Breast epithelium (tissue), 4 donors: ENCODE data around the gene NCBP2L. TPM values are rescaled to one million over a fixed set of nuclear protein-coding genes. Genes with fewer than 3 reads are reported as not detected.

Experiments
- DNase-seq, 2 donors: peaks; one replicate each; pipeline ENCODE4 v3.0.0-alpha.2; 2019; ENCODE audit warnings: low spot score in 2 of 2
- H3K27ac ChIP-seq, 2 donors: fragments of 200-600 bp; sonication (generic) in 1 of 2; one replicate each; pipeline ENCODE4 v1.5.1; 2016 to 2019; ENCODE audit warnings: mild to moderate bottlenecking in 1 of 2
- H3K27me3 ChIP-seq, 2 donors: fragments of 200-600 bp; sonication (generic) in 1 of 2; one replicate each; pipeline versions ENCODE4 v1.5.1 to v1.6.0; 2017 to 2019; ENCODE audit warnings: control low read depth in 1 of 2, mild to moderate bottlenecking in 1 of 2
- H3K36me3 ChIP-seq: fragments of 200-600 bp; one replicate; pipeline ENCODE4 v1.5.1; 2019
- H3K4me1 ChIP-seq, 2 donors: fragments of 200-600 bp; sonication (generic); one replicate each; pipeline ENCODE4 v1.5.1; 2016 to 2019; ENCODE audit warnings: control low read depth in 1 of 2
- H3K4me3 ChIP-seq, 3 donors: fragments of 200-600 bp; sonication (generic); 1 replicate in 2 of 3; 2 replicates in 1 of 3; pipeline ENCODE4 v1.5.1; 2016 to 2019; ENCODE audit warnings: mild to moderate bottlenecking in 3 of 3, moderate library complexity in 2 of 3
- H3K9me3 ChIP-seq, 2 donors: fragments of 200-600 bp; sonication (generic) in 1 of 2; one replicate each; pipeline ENCODE4 v1.5.1; 2016 to 2019; ENCODE audit warnings: control low read depth in 1 of 2
- CTCF ChIP-seq, 3 donors: fragments of 450-650 bp; IDR thresholded peaks; one replicate each; pipeline ENCODE4 v1.5.1; 2016 to 2017; ENCODE audit warnings: antibody characterized with exemption in 3 of 3, mild to moderate bottlenecking in 3 of 3, moderate library complexity in 3 of 3
- POLR2A ChIP-seq: fragments of 450-650 bp; IDR thresholded peaks from one replicate; pipeline ENCODE4 v1.6.1; 2016; ENCODE audit warnings: antibody characterized with exemption, mild to moderate bottlenecking, moderate library complexity
- POLR2AphosphoS5 ChIP-seq, 3 donors: sonication (generic); formaldehyde crosslinking; IDR thresholded peaks; one replicate each; pipeline ENCODE4 v1.6.1; 2017; ENCODE audit warnings: antibody characterized with exemption in 3 of 3
- intact Hi-C: fragments of 100-400 bp; cut with DNase I; formaldehyde crosslinking; loops from one replicate; pipeline ENCODE4 v1.15.1; 2023; ENCODE audit warnings: low total_unique reads
- total RNA-seq, 3 donors: library from RNA; depleted of rRNA; stranded (reverse); fragments of >200 nt; gene quantifications; one replicate each; pipeline ENCODE4 v1.1.0, GENCODE V29; 2016

NCBP2L gene
- total RNA-seq, 3 donors from 2014 or later: not detected

- peak overlapping the region; percentile 55 to 72 (median 59) for H3K4me3 ChIP-seq
- no peaks in the 10 kb centered on the region for H3K4me1 ChIP-seq
- no peaks in the 10 kb centered on the region for H3K36me3 ChIP-seq
- intact Hi-C loops: no loop called here
- peak overlapping the region; percentile 76 to 81 for H3K27ac ChIP-seq
- no peak for DNase-seq
- H3K27me3 ChIP-seq: peaks cover 3 to 53% of the 10 kb centered on the region in 2 donors
- no peaks in the 10 kb centered on the region for H3K9me3 ChIP-seq
- TF ChIP-seq CTCF (IDR thresholded peaks at IDR 0.05) (no peak), POLR2AphosphoS5 (IDR thresholded peaks at IDR 0.05) (peak in 1 of 3 donors; percentile 28)
Measured at GRCh38 chrX:107775000-107775733, 2.4 kb upstream of the NCBP2L start.

GRCh38 chrX:107775734-107776511 lies 1.6 kb upstream of the NCBP2L start, which contains the start of gene TSC22D3:
Gene TSC22D3, minus strand, starts transcription at chrX:107775787. Its CDS starts 368 bp downstream, at chrX:107775419.
- DNase-seq: peak; percentile 67 to 80
- Histone ChIP-seq H3K4me1 (no peaks in the 10 kb centered on the region), H3K36me3 (no peaks in the 10 kb centered on the region), H3K4me3 (peak within 1 kb of the TSS; percentile 55 to 72 (median 59)), H3K27ac (peak within 1 kb of the TSS; percentile 76 to 81), H3K9me3 (no peaks in the 10 kb centered on the region), H3K27me3 (peaks cover 3 to 52% of the 10 kb centered on the region in 2 donors)
- intact Hi-C loops: no loop called here
- TF ChIP-seq CTCF (IDR thresholded peaks at IDR 0.05) (no peak), POLR2AphosphoS5 (IDR thresholded peaks at IDR 0.05) (peak in 2 of 3 donors; percentile 8 to 46)

GRCh38 chrX:107776649-107777535 lies 641 bp upstream of the NCBP2L start:
- Histone ChIP-seq H3K4me1 (no peaks in the 10 kb centered on the region), H3K4me3 (peak overlapping the region; percentile 55 to 72 (median 59)), H3K27ac (peak overlapping the region; percentile 76 to 81), H3K36me3 (no peaks in the 10 kb centered on the region), H3K9me3 (no peaks in the 10 kb centered on the region), H3K27me3 (peaks cover 3 to 43% of the 10 kb centered on the region in 2 donors)
- intact Hi-C loops: no loop called here
- TF ChIP-seq CTCF (IDR thresholded peaks at IDR 0.05) (peak; percentile 67 to 84 (median 73)), POLR2A (no peak), POLR2AphosphoS5 (IDR thresholded peaks at IDR 0.05) (peak in 1 of 3 donors; percentile 47)
- DNase-seq: peak; percentile 69 to 87

GRCh38 chrX:107780525-107780924 lies 3.0 kb downstream of the NCBP2L start:
- no peaks in the 10 kb centered on the region for H3K4me1 ChIP-seq
- intact Hi-C loops: no loop called here
- DNase-seq: no peak
- no peaks in the 10 kb centered on the region for H3K36me3 ChIP-seq
- no peaks in the 10 kb centered on the region for H3K9me3 ChIP-seq
- peaks cover 0 to 20% of the 10 kb centered on the region in 2 donors for H3K27me3 ChIP-seq
- H3K4me3 ChIP-seq: no peak overlapping the region
- no peak overlapping the region for H3K27ac ChIP-seq
- TF ChIP-seq CTCF (IDR thresholded peaks at IDR 0.05) (no peak), POLR2A (no peak), POLR2AphosphoS5 (IDR thresholded peaks at IDR 0.05) (no peak)
